TTC549 (cell line): ENCODE data around the gene FADD.
"Not testable (repeated sequence)": the region's sequence is repeated elsewhere in the genome, so short reads cannot be mapped to it uniquely, and the experiment has no call there.

ENCODE experiments used
- FAIRE-seq: peaks from 2 replicates; lab custom pipeline; 2012; peaks lifted over from hg19 to GRCh38; lab: Jason Lieb, UNC

Gene FADD

DNA sequence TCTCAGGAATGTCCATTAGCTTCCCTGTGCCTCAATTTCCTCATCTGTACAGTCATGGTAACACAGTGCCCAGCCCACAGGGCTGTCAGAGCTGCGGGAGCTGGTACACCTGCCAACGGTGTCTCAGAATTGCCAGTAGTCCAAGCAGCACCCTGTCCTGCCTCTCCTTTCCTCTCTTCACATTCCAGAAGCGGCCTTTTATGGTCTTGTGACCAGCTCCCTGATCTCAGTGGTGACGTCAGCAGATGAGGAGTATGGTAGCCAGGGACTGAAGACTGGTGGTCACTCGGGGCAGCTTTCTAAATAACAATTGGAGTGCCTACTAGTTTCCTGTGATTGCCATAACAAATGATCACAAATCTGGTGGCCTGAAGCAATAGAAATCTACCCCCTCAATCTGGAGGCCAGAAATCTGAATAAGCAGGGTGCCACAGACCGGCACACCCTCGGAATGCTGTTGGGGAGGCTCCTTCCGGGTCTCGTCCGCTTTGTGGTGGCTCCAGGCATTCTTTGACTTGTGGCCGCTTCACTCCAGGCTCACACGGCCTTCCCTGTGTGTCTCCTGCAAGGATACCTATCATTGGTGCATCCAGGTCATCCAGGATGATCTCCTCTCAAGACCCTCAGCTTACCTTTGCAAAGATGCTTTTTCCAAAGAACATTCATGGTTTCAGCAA is 2.1 kb downstream of the FADD start:
- no peak for FAIRE-seq

GRCh38 chr11:70205766-70206165 is 2.7 kb downstream of the FADD start:
- no peak for FAIRE-seq

DNA sequence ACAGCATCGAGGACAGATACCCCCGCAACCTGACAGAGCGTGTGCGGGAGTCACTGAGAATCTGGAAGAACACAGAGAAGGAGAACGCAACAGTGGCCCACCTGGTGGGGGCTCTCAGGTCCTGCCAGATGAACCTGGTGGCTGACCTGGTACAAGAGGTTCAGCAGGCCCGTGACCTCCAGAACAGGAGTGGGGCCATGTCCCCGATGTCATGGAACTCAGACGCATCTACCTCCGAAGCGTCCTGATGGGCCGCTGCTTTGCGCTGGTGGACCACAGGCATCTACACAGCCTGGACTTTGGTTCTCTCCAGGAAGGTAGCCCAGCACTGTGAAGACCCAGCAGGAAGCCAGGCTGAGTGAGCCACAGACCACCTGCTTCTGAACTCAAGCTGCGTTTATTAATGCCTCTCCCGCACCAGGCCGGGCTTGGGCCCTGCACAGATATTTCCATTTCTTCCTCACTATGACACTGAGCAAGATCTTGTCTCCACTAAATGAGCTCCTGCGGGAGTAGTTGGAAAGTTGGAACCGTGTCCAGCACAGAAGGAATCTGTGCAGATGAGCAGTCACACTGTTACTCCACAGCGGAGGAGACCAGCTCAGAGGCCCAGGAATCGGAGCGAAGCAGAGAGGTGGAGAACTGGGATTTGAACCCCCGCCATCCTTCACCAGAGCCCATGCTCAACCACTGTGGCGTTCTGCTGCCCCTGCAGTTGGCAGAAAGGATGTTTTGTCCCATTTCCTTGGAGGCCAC is 3.3 kb downstream of the FADD start:
- FAIRE-seq, result no peak

- no peak for FAIRE-seq
These were observed 3.9 kb downstream of the FADD start for GRCh38 chr11:70206982-70207376.

DNA sequence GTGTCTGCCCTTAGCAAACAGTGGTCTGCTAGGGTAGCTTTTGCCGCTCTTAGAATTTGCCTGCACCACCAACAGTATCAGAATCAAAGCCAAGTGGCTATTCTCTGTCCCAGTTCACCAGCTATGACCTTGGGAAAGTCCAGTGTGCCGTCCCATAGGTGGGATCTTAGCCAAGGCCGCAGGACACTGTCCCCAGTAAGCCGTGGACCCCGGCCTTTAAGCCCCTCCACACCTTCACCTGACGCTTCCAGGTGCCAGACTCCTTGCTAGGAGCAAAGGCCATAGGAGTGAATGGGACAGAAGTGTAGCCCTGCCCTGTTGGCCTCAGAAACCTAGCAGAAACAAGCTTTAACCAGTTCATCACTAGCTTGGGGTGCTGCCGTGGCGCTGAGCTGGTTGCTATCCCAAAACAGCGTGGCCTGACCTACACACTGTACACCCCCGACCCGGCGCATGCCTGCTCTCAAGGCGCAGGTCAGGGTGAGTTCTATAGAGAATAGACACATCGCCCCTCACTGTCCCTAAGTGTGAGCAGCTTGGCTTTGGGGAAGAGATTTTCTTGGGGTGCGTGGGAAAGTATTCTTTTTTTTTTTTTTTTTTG is 4.5 kb downstream of the FADD start:
- FAIRE-seq, result no peak

DNA sequence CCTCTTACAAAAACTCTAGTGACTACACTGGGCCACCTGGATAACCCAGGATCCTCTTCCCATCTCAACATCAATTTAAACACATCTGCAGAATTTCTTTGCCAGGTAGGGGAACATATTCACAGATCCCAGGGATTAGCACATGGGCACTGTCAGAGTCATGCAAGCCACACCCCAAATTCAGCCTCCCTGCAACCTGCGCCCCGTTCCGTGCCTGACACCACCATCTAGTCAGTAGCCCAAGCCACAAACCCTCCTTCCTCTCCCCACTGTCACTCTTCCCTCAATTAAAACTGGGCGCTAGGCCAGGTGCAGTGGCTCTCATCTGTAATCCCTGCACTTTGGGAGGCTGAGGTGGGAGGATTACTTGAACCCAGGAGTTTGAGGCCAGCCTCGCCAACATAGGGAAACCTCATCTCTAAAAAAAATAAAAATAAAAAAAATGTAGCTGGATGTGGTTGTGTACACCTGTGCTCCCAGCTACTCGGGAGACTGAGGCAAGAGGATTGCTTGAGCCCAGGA is 6.4 kb downstream of the FADD start:
- FAIRE-seq, result no peak

DNA sequence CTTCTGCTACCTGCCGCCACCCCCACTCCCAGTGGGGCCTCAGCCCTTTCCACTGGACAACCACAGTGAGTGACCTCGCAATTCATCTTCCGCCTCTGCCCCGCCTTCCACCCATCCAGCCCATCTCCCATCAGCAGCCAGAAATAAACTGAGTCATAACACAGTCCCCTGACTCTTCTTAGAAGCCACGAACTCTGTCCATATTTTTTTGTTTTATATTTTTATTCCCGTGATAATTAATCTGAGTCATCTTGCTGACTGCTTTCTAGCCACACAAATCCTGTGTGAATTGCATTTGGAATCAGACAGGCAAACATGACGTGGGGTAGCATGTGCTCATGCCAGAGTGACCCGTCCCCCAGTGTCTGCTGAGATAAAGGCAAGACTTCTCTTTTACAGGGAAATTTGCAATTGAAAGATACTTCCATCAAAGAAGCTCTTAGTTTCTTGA is 7.0 kb downstream of the FADD start:
- no peak for FAIRE-seq

DNA sequence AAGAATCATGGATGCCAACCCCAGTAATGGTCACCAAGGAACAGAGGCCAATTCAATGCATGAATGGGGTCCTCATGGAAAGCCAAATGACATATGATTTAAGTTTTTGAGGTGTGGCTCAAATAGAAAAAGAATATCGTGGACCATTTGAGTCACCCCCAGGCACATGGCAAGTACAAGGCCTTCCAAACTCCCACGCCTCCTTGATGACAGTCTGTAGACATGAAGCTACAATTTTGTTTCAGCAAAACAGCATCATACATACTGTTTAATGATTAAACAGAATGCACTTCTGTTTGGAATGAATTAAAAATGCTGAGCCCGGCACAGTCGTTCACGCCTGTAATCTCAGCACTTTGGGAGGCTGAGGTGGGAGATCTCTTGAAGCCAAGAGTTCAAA is 7.4 kb downstream of the FADD start:
- no peak for FAIRE-seq

DNA sequence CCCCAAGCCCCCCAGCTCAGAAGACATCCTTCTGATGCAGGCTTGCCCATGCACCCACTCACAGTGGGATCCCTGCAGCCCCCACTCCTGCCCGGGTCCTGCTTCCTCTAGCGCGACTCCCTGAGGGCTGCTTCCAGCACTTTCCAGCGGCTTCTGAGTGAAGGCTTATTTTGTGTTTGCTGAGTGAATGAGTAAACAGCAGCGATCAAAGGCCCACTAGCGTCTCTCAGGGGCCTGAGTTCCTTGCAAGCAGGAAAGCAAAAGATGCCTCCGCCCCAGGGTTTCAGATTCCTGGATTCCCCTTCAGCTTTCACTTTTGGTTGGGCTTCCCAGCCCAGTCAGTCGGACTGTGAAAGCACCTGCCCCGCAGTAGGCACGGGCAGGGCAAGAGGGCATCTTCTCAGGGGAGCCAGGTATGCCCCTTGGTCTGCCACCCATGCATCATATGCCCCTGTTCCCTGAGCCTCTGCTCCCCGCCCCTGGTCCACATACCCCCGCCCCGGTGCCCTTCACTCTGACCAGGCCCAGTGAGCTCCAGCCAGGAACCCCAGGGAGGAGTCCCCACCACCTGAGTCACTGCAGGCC is 9.2 kb downstream of the FADD start:
- no peak for FAIRE-seq

DNA sequence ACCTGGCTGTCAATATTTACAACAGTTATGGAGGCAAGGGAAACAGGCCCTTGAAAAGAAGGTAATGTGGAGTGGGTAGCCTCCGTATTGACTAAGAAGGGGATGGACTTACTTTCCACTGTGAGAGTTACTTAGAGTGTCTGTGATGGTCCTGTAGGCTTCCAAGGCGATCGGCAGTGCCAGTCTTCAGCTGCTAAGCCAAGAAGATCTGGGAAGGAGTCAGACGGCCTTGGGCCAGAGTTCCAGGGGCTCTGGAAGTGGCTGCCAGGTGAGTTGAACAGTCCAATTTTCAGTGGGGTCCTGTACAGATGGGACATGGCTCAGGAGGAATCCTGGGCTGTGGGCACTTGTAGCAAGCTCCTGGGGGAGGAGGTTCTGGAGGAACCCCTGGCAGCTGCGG is 14.3 kb downstream of the FADD start:
- FAIRE-seq, result not testable (repeated sequence)

DNA sequence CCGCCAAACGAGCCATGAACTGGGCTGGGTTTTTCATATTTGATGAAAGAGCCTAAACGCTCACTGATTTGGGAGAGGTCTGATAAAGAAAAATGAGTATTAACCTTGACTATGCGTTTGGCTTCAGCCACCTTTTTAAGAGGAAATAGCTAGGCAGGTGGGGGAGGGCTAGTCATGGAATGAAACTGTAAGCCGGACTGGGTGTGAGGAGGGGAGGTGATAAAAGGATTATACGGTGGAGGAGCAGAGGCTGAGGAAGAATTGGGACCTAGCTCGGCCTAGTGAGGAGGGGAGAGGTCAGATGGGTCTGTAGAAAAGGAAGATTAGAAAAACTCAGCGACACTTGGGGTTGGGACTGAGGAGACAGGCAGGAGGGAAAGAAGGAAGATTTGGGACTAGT is 15.0 kb downstream of the FADD start:
- FAIRE-seq, result not testable (repeated sequence)

GRCh38 chr11:70220136-70220535 is 17.0 kb downstream of the FADD start:
- no peak for FAIRE-seq

- no peak for FAIRE-seq
These were observed 17.8 kb downstream of the FADD start for GRCh38 chr11:70220920-70221319.

DNA sequence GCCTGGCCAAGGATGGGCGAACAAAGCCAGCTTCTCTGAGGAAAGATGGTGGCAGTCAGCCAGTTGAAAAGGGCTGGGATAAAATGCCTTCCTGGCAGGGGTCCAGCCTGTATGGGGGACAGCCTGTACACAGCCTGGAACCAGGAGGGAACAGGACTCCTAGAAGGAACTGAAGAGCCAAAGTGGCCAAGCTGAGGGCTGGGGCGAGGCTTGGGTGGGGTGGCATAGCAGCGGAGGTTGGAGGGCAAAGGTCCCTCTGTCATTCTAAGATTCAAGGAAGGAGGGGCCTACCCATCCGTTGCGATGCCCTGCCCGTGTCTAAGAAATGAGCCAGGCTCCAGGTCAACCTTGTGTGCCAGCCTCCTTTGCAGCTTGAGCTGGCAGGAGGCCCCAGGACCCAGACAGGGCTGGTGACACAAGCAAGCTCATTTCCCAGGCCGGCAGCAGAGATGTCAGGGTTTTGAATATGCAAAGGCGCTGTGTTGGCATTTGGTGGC is 22.6 kb downstream of the FADD start:
- FAIRE-seq, result no peak

DNA sequence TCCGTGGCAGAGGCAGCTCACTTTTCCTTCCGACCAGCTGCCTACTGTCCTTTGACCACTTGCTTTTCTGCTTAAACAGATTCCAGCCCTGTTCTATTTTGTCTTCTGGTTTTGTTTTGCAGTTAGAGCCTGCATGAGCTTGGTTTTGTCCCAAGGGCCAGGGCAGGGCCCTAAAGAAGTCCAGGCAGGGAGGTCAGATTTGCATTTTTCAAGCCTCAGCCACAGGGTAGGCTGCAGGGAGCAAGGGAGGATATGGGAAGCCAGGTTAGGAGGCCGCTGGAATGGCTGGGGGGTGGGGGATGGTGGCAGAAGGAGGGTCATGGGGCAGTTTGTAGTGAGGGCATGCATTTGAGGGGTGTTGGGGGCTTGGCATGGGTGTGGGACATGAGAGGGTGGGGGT is 23.1 kb downstream of the FADD start:
- no peak for FAIRE-seq

DNA sequence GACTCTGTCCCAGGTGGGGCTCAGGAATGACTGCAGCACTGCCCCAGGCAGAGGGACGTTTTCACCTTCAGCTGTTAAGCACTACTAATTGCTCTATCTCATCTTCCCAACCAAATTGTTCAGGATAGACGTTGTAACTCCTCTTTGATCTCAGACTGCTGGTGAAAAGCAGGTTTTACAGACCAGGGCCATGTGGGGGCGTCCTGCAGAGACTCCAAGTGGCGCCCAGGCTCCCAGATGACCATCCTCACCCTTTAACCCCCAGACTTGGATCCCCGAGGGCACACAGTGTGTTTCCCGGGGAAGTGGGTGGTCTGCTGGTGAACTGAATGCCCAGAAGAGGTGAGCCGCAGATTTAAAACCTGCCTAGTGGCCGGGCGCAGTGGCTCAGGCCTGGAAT is 23.9 kb downstream of the FADD start:
- no peak for FAIRE-seq

DNA sequence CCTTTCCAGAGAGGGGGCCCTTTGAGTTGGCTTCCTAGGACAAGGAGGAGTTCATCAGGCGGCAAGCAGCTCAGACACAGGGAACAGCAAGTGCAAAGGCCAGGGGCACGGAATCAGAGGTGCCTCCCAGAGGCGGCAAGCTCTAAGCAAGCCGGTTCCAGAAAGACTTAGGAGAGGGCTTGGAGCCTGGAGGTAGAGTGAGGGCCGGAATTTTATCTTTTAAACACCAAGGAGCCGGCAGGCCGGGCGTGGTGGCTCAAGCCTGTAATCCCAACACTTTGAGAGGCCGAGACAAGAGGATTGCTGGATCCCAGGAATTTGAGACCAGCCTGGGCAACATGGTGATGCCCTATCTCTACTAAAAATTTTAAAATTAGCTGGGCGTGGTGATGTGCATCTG is 26.6 kb downstream of the FADD start:
- FAIRE-seq, result no peak

DNA sequence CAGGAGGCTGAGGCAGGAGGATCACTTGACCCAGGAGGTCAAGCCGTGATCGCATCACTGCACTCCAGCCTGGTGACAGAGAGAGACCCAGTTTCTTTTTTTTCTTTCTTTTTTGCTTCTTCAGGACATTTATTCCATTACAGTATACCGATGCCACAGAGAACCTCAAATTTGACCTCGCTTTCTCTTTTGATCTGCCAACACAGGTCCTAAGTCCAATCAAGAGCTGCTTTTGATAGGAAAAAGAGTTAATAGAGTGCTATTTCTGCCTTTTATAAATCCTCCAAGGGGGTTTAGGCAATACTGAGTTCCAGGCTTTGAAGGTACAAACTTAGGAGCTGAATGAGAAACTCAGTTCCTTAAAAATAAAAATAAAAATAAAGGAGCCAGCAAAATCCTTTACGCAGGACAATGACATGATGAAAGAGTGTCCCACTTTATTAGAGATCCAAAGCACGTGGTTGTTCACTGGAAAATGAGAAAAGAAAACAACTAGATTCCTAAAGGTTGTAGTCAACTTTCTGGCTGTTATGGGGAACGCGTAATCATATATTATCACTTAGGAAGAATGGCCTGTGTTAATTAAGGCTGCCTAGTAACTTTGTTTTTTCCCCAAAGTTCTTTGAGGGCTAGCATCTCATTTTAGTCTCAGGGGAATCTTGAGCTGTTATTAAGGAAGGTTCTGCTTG is 27.2 kb downstream of the FADD start:
- no peak for FAIRE-seq

DNA sequence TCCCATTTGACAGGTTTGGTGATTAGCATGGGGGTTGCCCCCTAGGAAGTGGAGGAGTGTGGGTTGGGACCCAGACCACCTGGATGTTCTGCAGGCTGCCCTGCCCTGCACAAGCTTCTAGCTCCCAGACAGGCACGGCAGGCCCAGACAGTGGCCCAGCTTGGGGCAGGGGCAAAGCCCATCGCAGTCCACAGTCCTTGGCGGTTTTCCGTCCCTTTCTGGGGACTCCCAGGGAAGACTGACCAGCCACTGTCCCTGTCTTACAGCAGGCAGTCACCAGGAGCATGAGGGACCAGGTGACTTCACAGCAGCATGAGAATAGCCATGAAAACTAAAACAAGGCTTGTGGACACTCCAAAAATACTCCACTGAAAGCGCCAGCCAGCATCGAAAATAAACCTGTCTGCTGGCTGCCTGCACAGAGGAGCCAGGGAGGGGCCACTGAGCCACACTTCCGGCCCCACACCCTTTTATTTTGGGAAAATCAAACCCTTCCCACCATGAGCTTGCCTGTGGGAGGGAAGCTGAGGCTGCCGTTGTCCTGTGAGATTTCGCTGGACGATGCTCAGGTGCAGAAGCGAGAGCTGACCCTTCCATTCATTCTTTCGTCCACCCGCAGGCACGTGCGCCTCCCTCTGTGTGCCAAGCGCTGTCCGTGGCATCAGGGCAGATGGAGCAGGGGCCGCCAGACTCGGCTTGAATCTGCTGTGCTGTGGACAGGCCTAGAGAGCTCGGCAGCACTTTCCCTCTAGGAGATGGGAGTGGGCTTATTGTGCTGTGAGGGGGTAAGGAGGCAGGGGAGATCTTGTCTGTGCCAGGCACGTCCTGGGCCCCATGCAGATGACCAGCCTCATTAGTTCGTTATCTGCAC is 28.0 kb downstream of the FADD start:
- FAIRE-seq, result no peak

- FAIRE-seq, result no peak
These were observed 29.9 kb downstream of the FADD start for GRCh38 chr11:70233034-70233433.

- FAIRE-seq, result no peak
These were observed 30.4 kb downstream of the FADD start for GRCh38 chr11:70233511-70233934.
